RWPE1 (cell line): ENCODE measurements around the gene USP22.

Experiments used
- CTCF ChIA-PET: fragments of 350-600 bp; sonication (Branson Sonifier 250); formaldehyde crosslinking; extraction: SDS; loops from one replicate; lab custom pipeline; 2021; lab: Yijun Ruan, JAX
- POLR2A ChIA-PET: fragments of 400-600 bp; formaldehyde crosslinking; extraction: SDS; loops from one replicate; lab custom pipeline; 2020; ENCODE audit warnings: antibody characterized with exemption; ENCODE audit not compliant: low non-redundant PET; lab: Yijun Ruan, JAX
- DNase-seq: peaks from one replicate; pipeline ENCODE4 v3.0.0; 2012; ENCODE audit warnings: low spot score
- H3K27ac ChIP-seq: fragments of 450-650 bp; 2 replicates; pipeline ENCODE4 v1.5.1; 2017
- TF ChIP-seq, protein P1 (sequence below): fragments of 450-650 bp; conservative IDR thresholded peaks from 2 replicates; pipeline ENCODE4 v1.5.1; 2017; ENCODE audit warnings: low read depth, mild to moderate bottlenecking

Gene USP22

GRCh38 chr17:20999841-21000532 lies 42.8 kb downstream of the USP22 start:
- peak overlapping the region; percentile 55 for H3K27ac ChIP-seq
- no peak for DNase-seq
- ChIA-PET CTCF (interaction anchor here (0.5 to 0.8 kb wide), 2 partner anchors 9 to 174 kb away, joined by 3 read pairs; no protein-coding TSS in a partner anchor), POLR2A (no interaction called here)
- TF ChIP-seq, protein P1, sequence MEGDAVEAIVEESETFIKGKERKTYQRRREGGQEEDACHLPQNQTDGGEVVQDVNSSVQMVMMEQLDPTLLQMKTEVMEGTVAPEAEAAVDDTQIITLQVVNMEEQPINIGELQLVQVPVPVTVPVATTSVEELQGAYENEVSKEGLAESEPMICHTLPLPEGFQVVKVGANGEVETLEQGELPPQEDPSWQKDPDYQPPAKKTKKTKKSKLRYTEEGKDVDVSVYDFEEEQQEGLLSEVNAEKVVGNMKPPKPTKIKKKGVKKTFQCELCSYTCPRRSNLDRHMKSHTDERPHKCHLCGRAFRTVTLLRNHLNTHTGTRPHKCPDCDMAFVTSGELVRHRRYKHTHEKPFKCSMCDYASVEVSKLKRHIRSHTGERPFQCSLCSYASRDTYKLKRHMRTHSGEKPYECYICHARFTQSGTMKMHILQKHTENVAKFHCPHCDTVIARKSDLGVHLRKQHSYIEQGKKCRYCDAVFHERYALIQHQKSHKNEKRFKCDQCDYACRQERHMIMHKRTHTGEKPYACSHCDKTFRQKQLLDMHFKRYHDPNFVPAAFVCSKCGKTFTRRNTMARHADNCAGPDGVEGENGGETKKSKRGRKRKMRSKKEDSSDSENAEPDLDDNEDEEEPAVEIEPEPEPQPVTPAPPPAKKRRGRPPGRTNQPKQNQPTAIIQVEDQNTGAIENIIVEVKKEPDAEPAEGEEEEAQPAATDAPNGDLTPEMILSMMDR = no peak

- POLR2A ChIA-PET = no interaction called here
- CTCF ChIA-PET = interaction anchor here (0.5 kb wide), 1 partner anchor 10 kb away, joined by 3 read pairs; no protein-coding TSS in a partner anchor
- DNase-seq = no peak
Measured at GRCh38 chr17:20999044-20999573, 43.7 kb downstream of the USP22 start.

GRCh38 chr17:20998571-20999043 lies 44.2 kb downstream of the USP22 start:
- TF ChIP-seq, protein P1 = no peak
- H3K27ac ChIP-seq = peak overlapping the region; percentile 55
- POLR2A ChIA-PET = interaction anchor here (0.6 kb wide), 1 partner anchor 196 kb away, joined by 3 read pairs; no protein-coding TSS in a partner anchor
- no peak for DNase-seq
- CTCF ChIA-PET = no interaction called here

More at GRCh38 chr17:20999044-20999573, 43.7 kb downstream of the USP22 start:
- H3K27ac ChIP-seq = peak overlapping the region; percentile 55
- TF ChIP-seq, protein P1 = no peak

DNA sequence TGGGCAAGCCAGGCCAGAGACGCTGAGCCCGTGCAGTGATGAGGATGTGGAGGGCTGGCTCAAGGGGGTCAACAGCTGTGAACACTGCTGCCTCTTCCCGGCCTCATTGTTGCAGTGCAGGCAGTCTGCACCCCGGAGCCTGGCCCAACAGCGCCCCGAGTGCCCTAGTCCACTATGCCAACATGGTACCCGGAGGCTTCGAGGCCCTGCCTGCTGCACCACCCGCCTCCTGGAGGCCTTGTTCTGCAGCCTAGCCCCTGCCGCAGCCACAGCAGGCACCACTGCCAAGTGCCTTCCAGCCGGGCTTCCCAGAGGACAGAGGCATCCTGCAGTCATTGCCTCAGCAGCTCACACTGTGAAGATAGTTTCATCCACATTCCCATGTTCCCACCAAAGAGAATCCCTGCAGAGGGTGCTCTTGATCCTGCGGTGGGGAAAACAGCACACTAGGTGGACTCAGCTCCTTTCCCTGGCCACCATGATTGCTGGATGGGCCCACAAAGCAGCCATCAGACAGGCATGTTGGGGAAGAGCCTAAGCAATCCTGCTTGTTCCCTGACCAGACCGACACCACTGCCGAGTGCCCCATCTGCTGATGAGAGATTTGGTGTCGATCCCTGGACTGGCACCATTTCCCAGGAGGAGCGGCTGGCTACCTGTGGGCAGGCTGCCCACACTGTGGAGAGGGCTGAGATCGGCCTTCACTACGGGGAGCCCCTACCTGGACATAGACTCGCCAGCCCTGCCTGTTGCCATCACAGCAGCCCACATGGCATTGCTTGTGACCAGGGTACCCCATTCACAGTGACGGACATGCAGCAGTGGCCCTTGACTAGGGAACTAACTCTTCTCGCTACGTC lies 44.9 kb downstream of the USP22 start:
- DNase-seq = no peak

DNA sequence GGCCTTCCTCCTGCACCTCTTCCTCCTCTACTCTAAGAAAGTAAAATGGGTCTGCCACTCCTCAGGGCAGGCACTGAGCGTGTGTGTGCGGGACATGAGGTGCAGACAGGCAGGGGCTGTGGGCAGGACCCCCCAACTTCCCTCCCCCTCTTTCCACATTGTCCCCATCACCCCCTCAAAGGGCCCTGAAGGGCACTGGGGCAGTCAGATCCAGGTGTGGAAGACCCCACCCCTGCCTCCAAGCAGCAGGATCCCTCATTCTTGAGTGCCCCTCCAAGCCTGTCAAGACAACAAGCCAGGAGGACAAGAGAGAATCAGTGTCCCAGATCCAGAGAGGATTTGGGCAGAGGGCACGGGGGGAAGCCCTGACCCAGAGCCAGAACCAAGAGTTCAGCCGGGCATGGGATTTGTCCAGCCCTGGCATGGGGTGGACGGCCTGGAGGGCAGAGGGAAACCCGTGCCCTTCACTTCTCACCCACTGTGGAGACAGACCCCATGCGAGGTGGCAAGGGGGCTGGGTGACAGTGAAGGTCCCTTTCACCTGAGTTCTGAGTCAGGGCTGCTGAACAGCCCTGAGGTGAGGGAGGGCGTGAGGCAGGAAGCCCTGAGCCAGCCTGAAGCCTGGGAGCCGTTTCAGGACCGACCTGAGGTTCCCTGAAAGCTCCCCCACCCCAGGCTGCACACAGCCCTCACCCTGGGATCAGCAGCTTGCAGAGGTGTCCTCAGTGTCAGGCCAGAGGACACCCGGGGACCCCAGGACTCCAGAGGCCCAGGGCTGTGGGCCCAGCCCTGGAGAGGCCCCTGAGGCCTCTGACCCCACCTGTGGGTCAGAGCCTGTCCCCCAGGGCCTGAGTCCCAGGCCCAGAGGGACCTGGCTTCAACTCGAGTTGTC lies 45.8 kb downstream of the USP22 start:
- TF ChIP-seq, protein P1 = no peak
- ChIA-PET POLR2A (no interaction called here), CTCF (interaction anchor here (1.0 kb wide), 1 partner anchor 54 kb away, joined by 3 read pairs; no protein-coding TSS in a partner anchor)
- no peak for DNase-seq
- peak overlapping the region; percentile 42 for H3K27ac ChIP-seq

More for the DNA sequence above, 44.9 kb downstream of the USP22 start:
- ChIA-PET POLR2A (interaction anchor here (0.6 kb wide), 1 partner anchor 196 kb away, joined by 3 read pairs; no protein-coding TSS in a partner anchor), CTCF (no interaction called here)
- peak overlapping the region; percentile 42 for H3K27ac ChIP-seq
- TF ChIP-seq, protein P1 = no peak
